Measurements from ENCODE around the gene MYO5C.

MYO5C gene

DNA sequence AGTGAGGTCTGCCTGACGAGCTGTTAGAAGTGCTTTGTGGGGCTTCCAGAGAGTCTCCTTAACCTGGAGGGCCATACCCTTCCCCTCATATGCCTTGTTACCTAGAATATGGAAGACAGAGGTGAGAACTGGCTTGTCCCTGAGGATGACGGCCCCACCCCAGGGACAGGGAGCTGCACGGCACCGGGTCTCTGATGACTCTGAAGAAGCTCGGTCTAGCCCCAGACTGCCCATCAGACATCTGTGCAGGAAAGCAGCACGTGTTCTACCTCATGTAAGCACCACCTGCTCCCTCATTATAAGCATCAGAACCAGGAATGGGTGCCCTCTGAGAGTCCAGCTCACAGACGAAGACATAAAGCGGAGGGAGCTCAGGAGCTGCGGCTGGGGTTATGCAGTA lies 18.0 kb downstream of the MYO5C start:
- no peak for TF ChIP-seq CTCF (IDR thresholded peaks at IDR 0.05; ENCODE audit: insufficient read depth, low read length, poor library complexity, severe bottlenecking)
- no peak for DNase-seq (ENCODE audit: extremely low read depth, insufficient read length)
- Histone ChIP-seq H3K36me3 (ENCODE audit: control insufficient read depth, insufficient read depth, low read length) (no peaks in the 10 kb centered on the region), H3K27me3 (replicated peaks; ENCODE audit: control insufficient read depth, insufficient read depth, low read length) (no peaks in the 10 kb centered on the region; the same call in none of the 2 replicates), H3K4me3 (replicated peaks; ENCODE audit: low read depth, low read length) (no peak overlapping the region)

GRCh38 chr15:52276256-52276770 lies 19.3 kb downstream of the MYO5C start:
- no peak overlapping the region for H3K4me3 ChIP-seq (replicated peaks; ENCODE audit: low read depth, low read length)
- H3K27me3 ChIP-seq (replicated peaks; ENCODE audit: control insufficient read depth, insufficient read depth, low read length) = no peaks in the 10 kb centered on the region; the same call in none of the 2 replicates
- no peak for DNase-seq (ENCODE audit: extremely low read depth, insufficient read length)
- no peaks in the 10 kb centered on the region for H3K36me3 ChIP-seq (ENCODE audit: control insufficient read depth, insufficient read depth, low read length)
- no peak for TF ChIP-seq CTCF (IDR thresholded peaks at IDR 0.05; ENCODE audit: insufficient read depth, low read length, poor library complexity, severe bottlenecking)

GRCh38 chr15:52263563-52264282 lies 31.9 kb downstream of the MYO5C start:
- no peak overlapping the region for H3K4me3 ChIP-seq (replicated peaks; ENCODE audit: low read depth, low read length)
- no peaks in the 10 kb centered on the region for H3K27me3 ChIP-seq (replicated peaks; ENCODE audit: control insufficient read depth, insufficient read depth, low read length)
- no peak for TF ChIP-seq CTCF (IDR thresholded peaks at IDR 0.05; ENCODE audit: insufficient read depth, low read length, poor library complexity, severe bottlenecking)
- H3K36me3 ChIP-seq (ENCODE audit: control insufficient read depth, insufficient read depth, low read length) = no peaks in the 10 kb centered on the region
- DNase-seq (ENCODE audit: extremely low read depth, insufficient read length) = no peak

GRCh38 chr15:52262364-52262763 lies 33.2 kb downstream of the MYO5C start:
- TF ChIP-seq CTCF (IDR thresholded peaks at IDR 0.05; ENCODE audit: insufficient read depth, low read length, poor library complexity, severe bottlenecking) = no peak
- DNase-seq (ENCODE audit: extremely low read depth, insufficient read length) = peak; percentile 36
- H3K27me3 ChIP-seq (replicated peaks; ENCODE audit: control insufficient read depth, insufficient read depth, low read length) = no peaks in the 10 kb centered on the region
- H3K4me3 ChIP-seq (replicated peaks; ENCODE audit: low read depth, low read length) = no peak overlapping the region
- no peaks in the 10 kb centered on the region for H3K36me3 ChIP-seq (ENCODE audit: control insufficient read depth, insufficient read depth, low read length)

GRCh38 chr15:52261498-52262242 lies 33.9 kb downstream of the MYO5C start:
- peak; percentile 80 for DNase-seq (ENCODE audit: extremely low read depth, insufficient read length)

More at GRCh38 chr15:52261498-52262242, 33.9 kb downstream of the MYO5C start:
- no peaks in the 10 kb centered on the region for H3K36me3 ChIP-seq (ENCODE audit: control insufficient read depth, insufficient read depth, low read length)
- H3K4me3 ChIP-seq (replicated peaks; ENCODE audit: low read depth, low read length) = no peak overlapping the region
- TF ChIP-seq CTCF (IDR thresholded peaks at IDR 0.05; ENCODE audit: insufficient read depth, low read length, poor library complexity, severe bottlenecking) = no peak
- no peaks in the 10 kb centered on the region for H3K27me3 ChIP-seq (replicated peaks; ENCODE audit: control insufficient read depth, insufficient read depth, low read length)
